OCI-LY3 (cell line): ENCODE measurements around the gene LCE2A.
A peak's percentile ranks its signal among the peaks of the same experiment; 100 is the strongest.

Source experiments
- EZH2phosphoT487 ChIP-seq: fragments of 200-600 bp; shearing (Covaris generic); IDR thresholded peaks from 2 replicates; pipeline ENCODE4 v1.6.1; 2018; ENCODE audit warnings: antibody characterized with exemption, mixed run types, low read depth
- TF ChIP-seq, protein P1 (sequence below): fragments of 200-600, 300-600 bp; sonication (generic); IDR thresholded peaks from 2 replicates; pipeline ENCODE4 v1.5.1; 2014; ENCODE audit warnings: antibody characterized with exemption, low read length, low read depth

DNA sequence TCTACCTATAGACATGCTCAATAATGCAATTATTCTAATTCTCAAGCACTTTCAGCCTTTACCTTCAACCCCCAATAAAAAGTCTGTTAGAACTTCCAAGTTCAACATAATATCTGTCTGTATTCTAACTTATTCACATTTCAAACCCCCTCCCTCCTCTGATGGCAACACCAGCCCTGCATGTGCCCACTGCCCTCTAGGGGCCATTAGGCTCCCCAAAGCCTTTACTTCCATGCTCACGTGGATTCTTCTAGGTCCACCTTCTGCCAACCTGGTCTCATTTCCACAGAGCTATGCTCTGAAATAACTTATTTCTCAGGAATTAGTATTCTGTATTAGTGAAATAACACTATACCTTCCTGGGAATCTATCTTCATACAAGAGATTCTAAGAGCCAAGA is 37.5 kb downstream of the LCE2A start:
- TF ChIP-seq, protein P1, sequence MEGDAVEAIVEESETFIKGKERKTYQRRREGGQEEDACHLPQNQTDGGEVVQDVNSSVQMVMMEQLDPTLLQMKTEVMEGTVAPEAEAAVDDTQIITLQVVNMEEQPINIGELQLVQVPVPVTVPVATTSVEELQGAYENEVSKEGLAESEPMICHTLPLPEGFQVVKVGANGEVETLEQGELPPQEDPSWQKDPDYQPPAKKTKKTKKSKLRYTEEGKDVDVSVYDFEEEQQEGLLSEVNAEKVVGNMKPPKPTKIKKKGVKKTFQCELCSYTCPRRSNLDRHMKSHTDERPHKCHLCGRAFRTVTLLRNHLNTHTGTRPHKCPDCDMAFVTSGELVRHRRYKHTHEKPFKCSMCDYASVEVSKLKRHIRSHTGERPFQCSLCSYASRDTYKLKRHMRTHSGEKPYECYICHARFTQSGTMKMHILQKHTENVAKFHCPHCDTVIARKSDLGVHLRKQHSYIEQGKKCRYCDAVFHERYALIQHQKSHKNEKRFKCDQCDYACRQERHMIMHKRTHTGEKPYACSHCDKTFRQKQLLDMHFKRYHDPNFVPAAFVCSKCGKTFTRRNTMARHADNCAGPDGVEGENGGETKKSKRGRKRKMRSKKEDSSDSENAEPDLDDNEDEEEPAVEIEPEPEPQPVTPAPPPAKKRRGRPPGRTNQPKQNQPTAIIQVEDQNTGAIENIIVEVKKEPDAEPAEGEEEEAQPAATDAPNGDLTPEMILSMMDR: peak; percentile 49
- TF ChIP-seq EZH2phosphoT487: no peak
